OCI-LY1 (cell line): ENCODE data around the gene ARHGDIG.

Experiments
- EZH2 ChIP-seq: fragments of 200-600 bp; sonication (generic), shearing (Covaris generic); IDR thresholded peaks from 2 replicates; pipeline ENCODE4 v1.8.0; 2017; ENCODE audit warnings: borderline replicate concordance, mixed run types, mild to moderate bottlenecking, antibody characterized with exemption, low read length, moderate library complexity, mixed read lengths
- TF ChIP-seq, protein P1 (sequence below): fragments of 200-600 bp; sonication (generic), shearing (Covaris generic); IDR thresholded peaks from 2 replicates; pipeline ENCODE4 v1.5.1; 2017; ENCODE audit warnings: mild to moderate bottlenecking, antibody characterized with exemption, low read length, moderate library complexity, mixed read lengths

DNA sequence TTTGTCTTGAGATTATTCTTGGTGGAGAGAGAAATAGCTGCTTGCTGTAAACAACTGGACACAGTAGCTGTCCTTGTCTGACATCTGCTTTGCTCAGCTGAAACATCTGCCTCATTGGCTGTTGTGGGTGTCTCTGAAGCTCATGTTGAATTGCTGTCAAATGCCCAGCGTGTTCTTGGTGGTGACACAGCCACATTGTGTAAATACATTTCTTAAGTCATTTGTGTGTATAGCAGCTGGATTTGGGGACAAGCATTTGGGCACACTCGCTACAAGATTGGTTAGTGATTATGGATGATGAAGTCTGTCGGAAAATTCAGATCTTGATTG, 40.5 kb upstream of the ARHGDIG start:
- TF ChIP-seq, protein P1, sequence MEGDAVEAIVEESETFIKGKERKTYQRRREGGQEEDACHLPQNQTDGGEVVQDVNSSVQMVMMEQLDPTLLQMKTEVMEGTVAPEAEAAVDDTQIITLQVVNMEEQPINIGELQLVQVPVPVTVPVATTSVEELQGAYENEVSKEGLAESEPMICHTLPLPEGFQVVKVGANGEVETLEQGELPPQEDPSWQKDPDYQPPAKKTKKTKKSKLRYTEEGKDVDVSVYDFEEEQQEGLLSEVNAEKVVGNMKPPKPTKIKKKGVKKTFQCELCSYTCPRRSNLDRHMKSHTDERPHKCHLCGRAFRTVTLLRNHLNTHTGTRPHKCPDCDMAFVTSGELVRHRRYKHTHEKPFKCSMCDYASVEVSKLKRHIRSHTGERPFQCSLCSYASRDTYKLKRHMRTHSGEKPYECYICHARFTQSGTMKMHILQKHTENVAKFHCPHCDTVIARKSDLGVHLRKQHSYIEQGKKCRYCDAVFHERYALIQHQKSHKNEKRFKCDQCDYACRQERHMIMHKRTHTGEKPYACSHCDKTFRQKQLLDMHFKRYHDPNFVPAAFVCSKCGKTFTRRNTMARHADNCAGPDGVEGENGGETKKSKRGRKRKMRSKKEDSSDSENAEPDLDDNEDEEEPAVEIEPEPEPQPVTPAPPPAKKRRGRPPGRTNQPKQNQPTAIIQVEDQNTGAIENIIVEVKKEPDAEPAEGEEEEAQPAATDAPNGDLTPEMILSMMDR = no peak
- TF ChIP-seq EZH2 = no peak
